Left hindlimb (tissue), 1 donor: ENCODE measurements around the gene BHLHA9.
"Not testable (repeated sequence)": the region's sequence is repeated elsewhere in the genome, so short reads cannot be mapped to it uniquely, and the experiment has no call there.

Experiments
- DNase-seq: peaks from one replicate; pipeline ENCODE4 v3.0.0-alpha.2; 2018

Gene BHLHA9

GRCh38 chr17:1302761-1303160 is 32.5 kb downstream of the BHLHA9 start:
- no peak for DNase-seq

GRCh38 chr17:1304522-1304921 is 34.3 kb downstream of the BHLHA9 start:
- no peak for DNase-seq

GRCh38 chr17:1304962-1305563 is 34.8 kb downstream of the BHLHA9 start:
- no peak for DNase-seq

- DNase-seq, result not testable (repeated sequence)
These were observed 37.6 kb downstream of the BHLHA9 start for GRCh38 chr17:1307829-1308228.

GRCh38 chr17:1312261-1312870 is 42.1 kb downstream of the BHLHA9 start:
- DNase-seq, result no peak

GRCh38 chr17:1313270-1314005 is 43.2 kb downstream of the BHLHA9 start:
- DNase-seq, result no peak

GRCh38 chr17:1315409-1315808 is 45.2 kb downstream of the BHLHA9 start:
- DNase-seq, result no peak

- no peak for DNase-seq
These were observed 45.7 kb downstream of the BHLHA9 start for GRCh38 chr17:1315891-1316403.
